ENCODE results near the gene NSA2. TPM values are rescaled to one million over a fixed set of nuclear protein-coding genes. Genes with fewer than 3 reads are reported as not detected.

The NSA2 gene
- total RNA-seq, 1 experiment from 2014 or later = 108 TPM

GRCh38 chr5:74801941-74802340 is 34.9 kb downstream of the NSA2 start:
- H3K79me2 ChIP-seq (ENCODE audit: insufficient read depth, low read length) = no peaks in the 10 kb centered on the region
- intact Hi-C loops (cut with micrococcal nuclease) = no loop called here
- no peak overlapping the region for H3K4me3 ChIP-seq (replicated peaks in 1 of 2; ENCODE audit: low read depth in 1 of 2, low read length in 2 of 2)
- RAD21 ChIA-PET (ENCODE audit: low non-redundant PET in 1 of 2, low total read pairs in 2 of 2, uncharacterized antibody in 2 of 2, unreplicated experiment in 2 of 2) = no interaction called here
- no peaks in the 10 kb centered on the region for H3K27me3 ChIP-seq (ENCODE audit: insufficient read depth, low read length)
- DNase-seq (ENCODE audit: low read depth, low spot score) (no peak), ATAC-seq (no peak)
- no peaks in the 10 kb centered on the region for H4K20me1 ChIP-seq (ENCODE audit: insufficient read depth)
- H3K9me2 ChIP-seq (ENCODE audit: insufficient read depth) = no peaks in the 10 kb centered on the region
- no peaks in the 10 kb centered on the region for H3K9me3 ChIP-seq (ENCODE audit: control insufficient read depth in 1 of 2, insufficient read depth in 1 of 2, low read depth in 1 of 2, low read length in 2 of 2)
- peaks cover 0 to 5% of the 10 kb centered on the region in 2 experiments; a peak in 2 of 4 replicates for H3K36me3 ChIP-seq (ENCODE audit: control insufficient read depth in 1 of 2, insufficient read depth in 2 of 2, low read length in 2 of 2)
- POLR2A ChIA-PET = no interaction called here
- H2AFZ ChIP-seq (ENCODE audit: low read depth, low read length, poor library complexity, severe bottlenecking) = no peak overlapping the region
- CTCF ChIA-PET = no interaction called here
- no peak overlapping the region for H3K4me2 ChIP-seq (ENCODE audit: low read length)
- 0 out of 2 replicates have a peak, but pooled peaks have one; percentile 17 for TF ChIP-seq SP1 (IDR thresholded peaks at IDR 0.05; ENCODE audit: low read depth)
- TF ChIP-seq YY1 (IDR thresholded peaks at IDR 0.05; ENCODE audit: extremely low read depth, insufficient replicate concordance, low read depth, low read length) = no peak
- TF ChIP-seq FOSL1 (IDR thresholded peaks at IDR 0.05; ENCODE audit: low read depth) = peak; percentile 24; the same call in 1 of the 2 replicates
- peaks cover 0 to 12% of the 10 kb centered on the region in 2 experiments; a peak in 2 of 4 replicates for H3K4me1 ChIP-seq (ENCODE audit: control insufficient read depth in 1 of 2, insufficient read depth in 2 of 2, low read length in 2 of 2)
- H3K9ac ChIP-seq (ENCODE audit: low read length) = no peak overlapping the region
- H3K27ac ChIP-seq (ENCODE audit: low read depth, low read length) = no peak overlapping the region
- BruUV-seq (replicated peaks) = no TSS peak

- DNase-seq (ENCODE audit: low read depth, low spot score) = no peak
- Histone ChIP-seq H3K36me3 (ENCODE audit: control insufficient read depth in 1 of 2, insufficient read depth in 2 of 2, low read length in 2 of 2) (no peaks in the 10 kb centered on the region; a peak in 1 of 4 replicates), H2AFZ (ENCODE audit: low read depth, low read length, poor library complexity, severe bottlenecking) (no peak overlapping the region), H3K9me3 (ENCODE audit: control insufficient read depth in 1 of 2, insufficient read depth in 1 of 2, low read depth in 1 of 2, low read length in 2 of 2) (no peaks in the 10 kb centered on the region), H3K27me3 (ENCODE audit: insufficient read depth, low read length) (no peaks in the 10 kb centered on the region), H3K27ac (ENCODE audit: low read depth, low read length) (no peak overlapping the region), H3K4me3 (replicated peaks in 1 of 2; ENCODE audit: low read depth in 1 of 2, low read length in 2 of 2) (no peak overlapping the region), H3K79me2 (ENCODE audit: insufficient read depth, low read length) (no peaks in the 10 kb centered on the region), H4K20me1 (ENCODE audit: insufficient read depth) (peaks cover 3% of the 10 kb centered on the region), H3K4me2 (ENCODE audit: low read length) (no peak overlapping the region), H3K4me1 (ENCODE audit: control insufficient read depth in 1 of 2, insufficient read depth in 2 of 2, low read length in 2 of 2) (no peaks in the 10 kb centered on the region), H3K9me2 (ENCODE audit: insufficient read depth) (no peaks in the 10 kb centered on the region), H3K9ac (ENCODE audit: low read length) (no peak overlapping the region)
- no TSS peak for BruUV-seq (replicated peaks)
- intact Hi-C loops (cut with micrococcal nuclease) = no loop called here
- ChIA-PET CTCF (no interaction called here), POLR2A (no interaction called here), RAD21 (ENCODE audit: low non-redundant PET in 1 of 2, low total read pairs in 2 of 2, uncharacterized antibody in 2 of 2, unreplicated experiment in 2 of 2) (no interaction called here)
- TF ChIP-seq ZFX (IDR thresholded peaks at IDR 0.05) (no peak), ATF3 (IDR thresholded peaks at IDR 0.05) (no peak), SP1 (IDR thresholded peaks at IDR 0.05; ENCODE audit: low read depth) (no peak), POLR2A (IDR thresholded peaks at IDR 0.05; ENCODE audit: borderline replicate concordance, extremely low read depth, insufficient read depth, insufficient read length) (no peak), EZH2phosphoT487 (IDR thresholded peaks at IDR 0.05; ENCODE audit: borderline replicate concordance) (no peak), CTCF (IDR thresholded peaks at IDR 0.05 in 2 of 3, conservative IDR thresholded peaks at IDR 0.05 in 1 of 3; ENCODE audit: borderline replicate concordance in 1 of 3, insufficient read depth in 1 of 3, low read depth in 2 of 3, low read length in 2 of 3) (no peak), YY1 (IDR thresholded peaks at IDR 0.05; ENCODE audit: extremely low read depth, insufficient replicate concordance, low read depth, low read length) (no peak), ZBTB33 (IDR thresholded peaks at IDR 0.05; ENCODE audit: extremely low read depth, insufficient replicate concordance, low read length) (no peak)
- ATAC-seq = no peak
These were observed 43.9 kb downstream of the NSA2 start for GRCh38 chr5:74810915-74811314.

Data from HCT116 (cell line).